Measurements from ENCODE around the gene DTNA.
"Not testable (repeated sequence)": the region's sequence is repeated elsewhere in the genome, so short reads cannot be mapped to it uniquely, and the experiment has no call there.

DTNA gene

DNA sequence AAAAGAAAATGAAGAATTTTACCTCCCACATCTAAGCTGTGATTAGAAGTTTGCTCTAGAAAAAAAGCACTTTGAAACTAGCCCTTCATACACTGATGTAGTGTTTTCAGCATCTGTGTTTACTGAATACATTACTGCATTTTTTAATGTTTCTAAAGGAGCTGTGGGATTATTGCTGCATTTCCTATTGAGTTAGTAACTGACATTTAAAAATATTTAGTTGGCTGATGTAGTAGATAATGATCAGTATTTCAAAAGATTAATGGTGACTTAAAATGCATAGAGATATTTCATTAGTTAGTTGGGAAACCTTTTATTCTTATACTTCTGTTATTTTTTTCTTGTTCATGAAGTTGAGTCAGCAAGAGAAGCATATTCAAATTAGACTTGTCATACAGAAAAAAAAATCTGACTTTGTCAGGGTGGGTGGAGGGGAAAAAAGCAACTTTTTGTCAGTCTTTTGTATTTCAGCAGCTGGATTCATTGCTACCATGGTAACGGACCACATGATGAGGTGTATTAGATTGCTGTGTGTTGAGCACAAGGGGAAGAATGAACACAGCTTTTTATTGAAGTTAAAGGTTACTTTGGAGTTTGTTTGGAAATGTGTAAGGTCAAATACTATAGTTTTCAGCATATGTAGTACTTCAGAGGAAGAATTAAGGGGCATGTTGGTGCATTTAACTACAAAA, at the start of gene DTNA:
DTNA (plus strand) TSS at position 549 of the 692 bp plus-strand sequence. CDS start 45,679 bp downstream, outside the sequence.
- no peak for DNase-seq (ENCODE audit: low spot score)

- DNase-seq (ENCODE audit: low spot score): no peak
Observed at GRCh38 chr18:34660572-34660971, 49.5 kb upstream of the DTNA start.

DNA sequence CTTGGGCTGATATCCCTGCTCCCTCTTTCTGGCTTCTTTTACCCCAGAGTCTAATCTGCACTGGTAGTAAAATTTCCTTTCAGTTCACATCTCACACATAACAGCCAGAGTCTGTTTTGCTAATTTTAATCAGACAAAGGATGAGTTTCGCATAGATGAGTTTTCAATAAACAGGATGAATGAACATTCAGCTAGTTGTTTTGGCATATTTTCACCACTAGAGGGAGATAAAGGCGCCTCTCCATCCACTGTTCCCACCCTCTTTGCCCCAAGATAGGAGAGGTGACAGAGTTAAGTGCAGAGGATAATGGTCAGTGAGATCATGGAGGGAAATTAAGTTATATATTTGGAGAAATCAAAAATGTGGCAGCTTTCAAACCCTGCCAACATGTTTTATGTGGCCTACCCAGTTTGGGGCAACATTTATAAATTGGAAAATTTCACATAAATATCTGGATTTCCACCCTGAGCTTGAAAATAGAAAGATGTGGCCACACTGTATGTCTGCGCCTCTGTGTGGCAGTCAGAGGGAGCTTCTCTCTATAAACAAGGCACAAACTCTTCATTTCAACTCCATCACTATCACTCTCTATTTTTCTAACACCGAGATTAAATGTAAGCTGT, 48.5 kb upstream of the DTNA start:
- DNase-seq (ENCODE audit: low spot score): peak; percentile 75

DNA sequence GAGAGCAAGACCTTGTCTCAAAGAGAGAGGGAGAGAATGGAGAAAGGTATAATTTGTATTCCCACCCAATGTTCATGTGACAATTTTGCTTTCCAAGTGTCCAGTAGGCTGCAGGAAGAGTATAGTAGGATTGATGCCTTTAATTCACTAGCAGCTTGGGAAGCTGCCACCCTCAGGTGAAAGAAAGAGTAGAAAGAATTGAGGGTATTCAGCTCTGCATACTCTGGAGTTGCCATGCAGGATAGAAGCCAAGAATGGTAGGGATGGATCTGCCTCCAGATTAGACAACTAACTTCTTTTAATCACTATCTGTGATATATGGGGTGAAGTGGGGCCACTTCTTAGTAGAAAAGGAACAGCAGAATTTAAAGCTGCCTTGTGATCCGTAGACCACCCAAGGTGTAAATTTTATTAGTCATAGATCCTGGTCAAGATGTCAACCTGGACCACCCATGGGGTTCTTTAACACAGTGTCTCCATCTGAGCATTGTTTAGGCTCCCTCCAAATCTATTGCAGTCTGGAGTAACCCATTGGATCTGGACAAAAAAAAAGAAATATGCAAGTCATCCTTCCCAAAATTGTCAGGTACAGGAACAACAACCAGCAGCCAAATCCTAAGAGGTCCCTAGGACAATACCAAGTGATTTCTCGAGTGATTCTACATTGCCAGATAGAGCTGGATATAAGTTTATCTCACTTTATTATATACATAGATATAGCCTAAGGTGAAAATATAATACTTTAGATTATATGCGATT, 33.1 kb upstream of the DTNA start:
- DNase-seq (ENCODE audit: low spot score): no peak

- not testable (repeated sequence) for DNase-seq (ENCODE audit: low spot score)
Observed at GRCh38 chr18:34689750-34690149, 20.3 kb upstream of the DTNA start.

GRCh38 chr18:34691614-34692013, 18.5 kb upstream of the DTNA start:
- DNase-seq (ENCODE audit: low spot score): no peak

- DNase-seq (ENCODE audit: low spot score): no peak
Observed at GRCh38 chr18:34694591-34695165, 15.4 kb upstream of the DTNA start.

DNA sequence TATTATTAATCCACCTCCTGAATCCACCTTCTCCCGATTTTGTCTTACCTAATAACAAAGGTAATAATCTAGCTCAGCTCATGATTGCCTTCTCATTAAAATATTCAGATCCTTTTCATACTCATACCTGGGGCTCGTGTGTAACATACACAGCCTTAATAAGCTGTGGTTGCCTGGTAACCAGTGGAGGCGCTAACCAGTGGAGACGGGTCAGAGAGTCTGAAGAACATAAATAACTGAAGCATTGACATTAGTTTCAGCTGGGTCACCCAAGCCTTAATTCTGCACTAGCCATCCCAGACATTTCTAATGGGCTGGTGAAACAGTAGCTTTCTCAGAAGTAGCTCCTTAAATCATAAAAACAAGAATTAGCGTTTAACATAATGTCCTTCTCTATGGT, 14.8 kb upstream of the DTNA start:
- DNase-seq (ENCODE audit: low spot score): no peak

GRCh38 chr18:34696671-34697070, 13.4 kb upstream of the DTNA start:
- no peak for DNase-seq (ENCODE audit: low spot score)

- no peak for DNase-seq (ENCODE audit: low spot score)
Observed at GRCh38 chr18:34697233-34697632, 12.9 kb upstream of the DTNA start.

GRCh38 chr18:34697891-34698290, 12.2 kb upstream of the DTNA start:
- no peak for DNase-seq (ENCODE audit: low spot score)

GRCh38 chr18:34701911-34702310, 8.2 kb upstream of the DTNA start:
- DNase-seq (ENCODE audit: low spot score): no peak

DNA sequence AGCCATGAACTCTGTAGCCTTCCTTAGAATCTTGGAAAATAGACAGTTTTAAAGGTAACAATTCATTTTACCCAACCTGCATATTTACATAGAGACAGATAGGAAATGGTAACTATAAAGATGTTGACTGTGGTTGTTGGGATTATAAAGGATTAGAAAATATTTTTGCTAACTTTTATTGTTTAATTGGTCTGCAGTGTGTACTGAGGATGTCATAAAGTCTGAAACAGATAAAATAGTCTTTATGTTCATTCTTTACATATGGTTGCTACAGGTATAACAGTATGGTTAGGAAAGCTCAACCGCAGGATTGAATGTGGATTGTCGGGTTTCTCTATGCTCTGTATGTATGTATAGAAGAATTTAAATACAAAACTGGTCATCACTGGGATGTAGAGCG, 7.3 kb upstream of the DTNA start:
- no peak for DNase-seq (ENCODE audit: low spot score)

- no peak for DNase-seq (ENCODE audit: low spot score)
Observed at GRCh38 chr18:34704074-34704473, 6.0 kb upstream of the DTNA start.

DNA sequence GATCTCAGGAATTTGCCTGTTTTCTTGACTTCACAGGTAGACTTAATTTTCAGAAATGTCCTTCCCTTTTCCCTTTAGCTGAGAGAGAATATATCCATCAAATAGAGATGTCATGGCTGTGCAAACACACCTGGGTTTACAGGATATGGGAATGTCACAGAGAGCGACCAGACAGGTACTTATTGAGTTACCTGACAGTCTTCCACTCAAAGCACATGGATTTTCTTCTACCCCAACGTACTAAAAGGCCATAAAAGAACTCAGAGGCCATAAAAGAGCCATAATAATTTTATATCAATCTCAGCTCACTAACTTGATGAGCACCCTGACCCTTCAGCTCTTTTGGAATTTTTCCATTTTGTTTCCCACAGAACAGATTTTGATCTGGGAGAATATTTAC, 5.3 kb upstream of the DTNA start:
- no peak for DNase-seq (ENCODE audit: low spot score)

DNA sequence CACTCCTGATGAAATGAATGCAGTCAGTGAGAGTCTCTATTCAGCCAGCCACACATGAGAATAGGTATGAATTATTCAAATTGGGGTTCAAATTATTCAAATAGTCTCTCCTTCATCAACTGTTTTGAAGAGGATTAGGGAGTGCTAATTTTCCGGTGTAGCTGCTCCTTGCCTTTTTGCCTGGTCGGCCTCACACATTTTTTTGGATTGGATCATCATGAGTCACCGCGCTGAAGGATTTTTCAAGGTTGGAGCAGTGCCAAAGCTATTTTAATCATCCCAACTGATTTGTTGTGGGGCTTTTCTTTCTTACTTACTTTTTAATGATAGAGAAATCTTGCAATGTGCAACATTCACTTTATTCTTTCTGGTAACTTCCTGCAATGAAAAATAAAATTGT, 2.4 kb upstream of the DTNA start:
- DNase-seq (ENCODE audit: low spot score): no peak

DNA sequence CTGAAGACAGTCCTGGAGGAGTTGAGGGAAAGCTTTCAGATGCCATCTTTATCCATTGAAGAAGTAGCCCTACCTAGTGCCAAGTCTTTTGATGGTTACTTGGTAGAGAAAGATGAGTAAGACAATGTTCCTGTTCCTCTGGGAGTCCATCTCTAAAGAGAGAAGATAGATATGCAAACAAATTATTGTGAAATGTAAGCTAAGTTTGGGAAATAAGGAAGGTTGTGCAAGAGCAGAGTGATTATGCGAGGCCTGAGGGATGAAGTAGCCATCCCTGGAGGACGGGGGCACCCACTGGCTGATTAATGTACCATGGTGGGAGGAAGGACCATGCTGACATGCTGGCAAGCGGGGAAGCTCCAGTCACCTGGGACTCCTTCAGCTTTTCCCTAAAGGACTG, 994 bp upstream of the DTNA start:
- no peak for DNase-seq (ENCODE audit: low spot score)

- no peak for DNase-seq (ENCODE audit: low spot score)
Observed at GRCh38 chr18:34710458-34710914, 388 bp downstream of the DTNA start.

DNA sequence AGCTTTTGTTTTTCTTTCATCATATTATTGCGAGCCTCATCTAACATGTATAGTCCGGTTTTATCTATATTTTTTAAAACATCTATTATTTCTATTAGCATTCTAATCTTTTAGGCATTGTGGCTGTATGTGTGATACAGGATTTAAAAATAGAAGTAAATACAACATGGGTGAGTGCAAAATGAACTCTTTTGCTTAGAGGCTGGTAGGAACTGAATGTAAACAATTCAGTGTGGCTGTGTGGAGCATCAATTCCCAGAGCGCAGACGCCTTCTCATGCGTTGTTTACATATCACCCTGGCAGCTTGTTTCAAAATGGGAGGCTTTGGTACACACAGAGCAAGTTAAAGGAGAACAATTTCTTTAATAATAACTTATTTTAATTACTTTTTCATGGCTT, 836 bp downstream of the DTNA start:
- DNase-seq (ENCODE audit: low spot score): no peak

- not testable (repeated sequence) for DNase-seq (ENCODE audit: low spot score)
Observed at GRCh38 chr18:34716111-34716510, 6.0 kb downstream of the DTNA start.

DNA sequence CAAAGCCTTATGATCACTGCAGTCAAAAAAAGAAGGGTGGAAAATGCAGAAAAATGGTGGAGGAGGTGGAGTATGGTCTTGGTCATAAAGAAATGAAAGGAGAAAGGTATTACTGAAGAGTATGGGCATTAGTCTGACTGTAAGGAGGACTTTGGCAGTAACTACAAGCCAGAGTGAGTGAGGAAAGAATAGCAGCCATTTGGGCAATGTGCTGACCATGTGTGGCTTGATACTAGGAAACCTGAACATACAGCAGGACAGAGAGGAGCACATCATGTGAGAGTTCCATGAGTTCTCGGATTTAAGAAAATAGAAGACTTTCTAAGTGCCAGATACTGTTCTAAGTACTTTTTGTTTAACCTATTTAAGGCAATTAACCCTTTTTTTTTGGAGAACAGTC, 8.5 kb downstream of the DTNA start:
- no peak for DNase-seq (ENCODE audit: low spot score)

DNA sequence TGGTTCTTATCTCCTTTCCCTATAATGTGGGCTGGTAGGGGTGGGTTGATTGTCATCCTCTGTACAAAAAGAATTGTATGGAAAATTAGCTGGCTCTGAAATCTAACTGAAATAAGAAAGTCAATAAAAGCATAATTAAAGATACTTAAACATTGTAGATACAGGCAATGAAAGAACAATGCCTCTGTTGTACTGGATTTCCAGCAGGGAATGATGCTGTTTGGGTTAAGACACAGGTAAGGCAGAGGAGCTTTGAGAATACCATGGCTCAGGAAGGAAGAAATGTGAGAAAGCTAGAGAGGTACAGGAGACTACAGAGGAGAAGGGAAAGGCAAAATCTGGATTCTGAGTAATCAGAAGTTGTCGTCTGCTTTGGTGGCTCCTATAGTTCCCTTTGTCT, 10.1 kb downstream of the DTNA start:
- no peak for DNase-seq (ENCODE audit: low spot score)

- DNase-seq (ENCODE audit: low spot score): no peak
Observed at GRCh38 chr18:34723143-34723542, 13.0 kb downstream of the DTNA start.
